ENCODE measurements around the gene HSP90B1.

HSP90B1 gene

DNA sequence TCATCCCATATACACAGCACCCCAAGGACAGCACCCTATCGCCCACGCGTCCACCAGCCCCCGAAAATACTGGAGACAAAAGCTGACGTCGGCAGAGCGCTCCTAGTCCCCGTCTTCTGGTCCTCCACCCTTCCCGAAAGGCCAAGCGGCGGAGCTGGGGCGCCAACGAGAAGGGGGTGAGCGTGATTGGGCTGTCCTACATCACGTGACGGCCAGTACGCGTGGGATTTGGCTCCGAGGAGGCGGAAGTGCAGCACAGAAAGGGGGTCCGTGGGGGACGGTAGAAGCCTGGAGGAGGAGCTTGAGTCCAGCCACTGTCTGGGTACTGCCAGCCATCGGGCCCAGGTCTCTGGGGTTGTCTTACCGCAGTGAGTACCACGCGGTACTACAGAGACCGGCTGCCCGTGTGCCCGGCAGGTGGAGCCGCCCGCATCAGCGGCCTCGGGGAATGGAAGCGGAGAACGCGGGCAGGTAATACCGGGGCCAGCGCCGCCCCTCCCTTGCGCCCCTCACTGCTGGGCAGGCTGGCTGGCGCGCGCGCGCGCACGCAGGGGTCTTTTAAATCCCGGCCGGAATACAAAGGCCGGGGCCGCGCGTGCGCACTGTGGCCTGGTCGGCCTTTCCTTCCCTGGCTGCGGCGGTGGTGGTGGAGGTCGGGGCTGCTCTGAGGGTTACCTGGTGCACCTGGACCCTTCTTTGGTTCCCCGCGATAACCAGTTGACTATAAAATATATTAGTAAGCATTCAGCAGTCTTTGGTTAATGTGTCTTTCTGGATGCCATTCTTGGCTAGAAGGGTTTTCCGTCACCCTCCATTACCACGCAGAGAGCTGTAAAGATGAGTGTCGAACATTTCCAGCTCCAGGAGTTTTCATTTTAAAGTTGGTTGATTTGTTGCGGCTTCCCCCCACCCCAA lies 35.6 kb downstream of the HSP90B1 start, which contains the start of gene TDG (continued):
- TF ChIP-seq ZNF785 (tag by site-specific recombination; IDR thresholded peaks at IDR 0.05): 0 out of 2 replicates have a peak, but pooled peaks have one; percentile 32
- 0 out of 2 replicates have a peak, but pooled peaks have one; percentile 14 for TF ChIP-seq ZNF146 (tag by site-specific recombination; IDR thresholded peaks at IDR 0.05)
- no peak for TF ChIP-seq ZNF280D (tag by site-specific recombination; IDR thresholded peaks at IDR 0.05)

DNA sequence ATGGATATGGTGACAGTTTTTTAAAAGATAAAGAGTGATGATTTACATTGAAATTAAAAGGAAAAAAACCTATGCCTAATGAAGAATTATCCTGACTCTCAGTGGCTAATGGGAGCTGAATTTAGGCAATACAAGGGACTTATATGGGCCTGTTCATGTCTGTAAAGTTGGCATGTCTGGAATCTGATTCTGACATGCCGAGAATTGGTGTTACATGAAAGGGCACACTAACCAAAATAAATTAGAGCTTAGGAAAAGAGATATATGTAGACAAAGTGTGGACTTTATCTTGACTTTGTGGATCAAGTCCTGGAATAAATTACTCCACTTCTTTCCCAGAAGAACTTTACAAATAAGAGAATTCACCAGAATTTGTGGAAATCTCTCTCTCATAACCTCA lies 36.5 kb downstream of the HSP90B1 start:
- TF ChIP-seq ZNF544 (tag by site-specific recombination; IDR thresholded peaks at IDR 0.05) (no peak), ZNF473 (tag by site-specific recombination; IDR thresholded peaks at IDR 0.05) (no peak), ZNF16 (tag by site-specific recombination; IDR thresholded peaks at IDR 0.05; ENCODE audit: low read depth) (no peak), ZNF626 (tag by site-specific recombination; IDR thresholded peaks at IDR 0.05) (no peak), ZBTB20 (tag by site-specific recombination; IDR thresholded peaks at IDR 0.05) (no peak), ZNF692 (tag by site-specific recombination; IDR thresholded peaks at IDR 0.05) (no peak), KLF9 (tag by site-specific recombination; IDR thresholded peaks at IDR 0.05; ENCODE audit: low read depth) (no peak), ZNF2 (tag by site-specific recombination; IDR thresholded peaks at IDR 0.05) (no peak), ZNF292 (tag by site-specific recombination; IDR thresholded peaks at IDR 0.05; ENCODE audit: borderline replicate concordance, low read depth) (no peak)
- TF ChIP-seq, protein P1, sequence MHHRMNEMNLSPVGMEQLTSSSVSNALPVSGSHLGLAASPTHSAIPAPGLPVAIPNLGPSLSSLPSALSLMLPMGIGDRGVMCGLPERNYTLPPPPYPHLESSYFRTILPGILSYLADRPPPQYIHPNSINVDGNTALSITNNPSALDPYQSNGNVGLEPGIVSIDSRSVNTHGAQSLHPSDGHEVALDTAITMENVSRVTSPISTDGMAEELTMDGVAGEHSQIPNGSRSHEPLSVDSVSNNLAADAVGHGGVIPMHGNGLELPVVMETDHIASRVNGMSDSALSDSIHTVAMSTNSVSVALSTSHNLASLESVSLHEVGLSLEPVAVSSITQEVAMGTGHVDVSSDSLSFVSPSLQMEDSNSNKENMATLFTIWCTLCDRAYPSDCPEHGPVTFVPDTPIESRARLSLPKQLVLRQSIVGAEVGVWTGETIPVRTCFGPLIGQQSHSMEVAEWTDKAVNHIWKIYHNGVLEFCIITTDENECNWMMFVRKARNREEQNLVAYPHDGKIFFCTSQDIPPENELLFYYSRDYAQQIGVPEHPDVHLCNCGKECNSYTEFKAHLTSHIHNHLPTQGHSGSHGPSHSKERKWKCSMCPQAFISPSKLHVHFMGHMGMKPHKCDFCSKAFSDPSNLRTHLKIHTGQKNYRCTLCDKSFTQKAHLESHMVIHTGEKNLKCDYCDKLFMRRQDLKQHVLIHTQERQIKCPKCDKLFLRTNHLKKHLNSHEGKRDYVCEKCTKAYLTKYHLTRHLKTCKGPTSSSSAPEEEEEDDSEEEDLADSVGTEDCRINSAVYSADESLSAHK (tag by site-specific recombination; IDR thresholded peaks at IDR 0.05): no peak
- CTCF ChIA-PET: interaction anchor here (0.6 to 1.4 kb wide), 3 partner anchors 13 to 143 kb away, joined by 4 read pairs; no protein-coding TSS in a partner anchor
- Histone ChIP-seq H3K9me3 (ENCODE audit: control insufficient read depth, insufficient read depth, low read depth, low read length) (no peaks in the 10 kb centered on the region), H3K4me3 (ENCODE audit: low read depth, low read length) (peak overlapping the region; percentile 83), H3K36me3 (ENCODE audit: control insufficient read depth in 2 of 2, insufficient read depth in 1 of 2, low read length in 2 of 2) (peaks cover 5 to 37% of the 10 kb centered on the region in 2 experiments; a peak in 2 of 3 replicates), H3K4me1 (ENCODE audit: control insufficient read depth, insufficient read depth, low read length) (peaks cover 7% of the 10 kb centered on the region), H3K27ac (ENCODE audit: extremely low read depth, low read depth, low read length) (no peak overlapping the region)
- POLR2A ChIA-PET: interaction anchor here (0.6 to 4.1 kb wide), 12 partner anchors 10 to 171 kb away, joined by 3 to 80 read pairs (median 12); partner anchors contain the start of genes GLT8D2, HCFC2, HSP90B1 and NFYB

DNA sequence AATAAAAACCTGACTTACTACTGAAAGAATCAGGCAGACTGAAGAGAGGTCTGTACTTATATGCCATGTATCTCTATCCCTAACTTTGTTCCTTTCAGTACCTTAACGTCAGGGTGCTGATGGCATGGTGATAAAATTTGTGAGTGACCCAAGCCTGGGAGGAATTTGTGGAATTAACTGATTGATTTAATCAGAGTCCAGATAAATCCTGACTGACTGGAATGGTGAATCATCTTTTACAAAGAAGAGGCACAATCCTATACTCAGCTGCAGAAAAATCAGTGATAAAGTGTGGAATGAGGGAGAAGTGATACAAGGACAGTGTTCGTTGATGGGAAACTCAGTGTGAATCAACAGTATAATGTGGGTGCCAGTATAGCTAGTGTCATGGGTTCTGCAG lies 39.2 kb downstream of the HSP90B1 start:
- POLR2A ChIA-PET: interaction anchor here (0.6 to 0.8 kb wide), 2 partner anchors 12 to 13 kb away, joined by 3 read pairs; a partner anchor contains a TSS
- TF ChIP-seq GLIS2 (tag by site-specific recombination; IDR thresholded peaks at IDR 0.05) (no peak), WT1 (tag by site-specific recombination; IDR thresholded peaks at IDR 0.05) (no peak), ZNF426 (tag by site-specific recombination; IDR thresholded peaks at IDR 0.05) (no peak), ZNF560 (tag by site-specific recombination; IDR thresholded peaks at IDR 0.05; ENCODE audit: borderline replicate concordance) (no peak), ZSCAN16 (tag by site-specific recombination; IDR thresholded peaks at IDR 0.05) (no peak), BCL6B (tag by site-specific recombination; IDR thresholded peaks at IDR 0.05) (no peak), ZFP3 (tag by site-specific recombination; IDR thresholded peaks at IDR 0.05; ENCODE audit: low read depth) (no peak), ZNF24 (tag by site-specific recombination; IDR thresholded peaks at IDR 0.05) (no peak), HOXC10 (CRISPR knock-in tag; IDR thresholded peaks at IDR 0.05) (no peak), ZBTB8A (tag by site-specific recombination; IDR thresholded peaks at IDR 0.05) (no peak), SETDB1 (IDR thresholded peaks at IDR 0.05; ENCODE audit: insufficient read length, low read length) (no peak)

More for the DNA sequence above, 39.2 kb downstream of the HSP90B1 start:
- H3K9me3 ChIP-seq (ENCODE audit: control insufficient read depth, insufficient read depth, low read depth, low read length): no peaks in the 10 kb centered on the region
- H3K4me1 ChIP-seq (ENCODE audit: control insufficient read depth, insufficient read depth, low read length): peaks cover 6% of the 10 kb centered on the region
- CTCF ChIA-PET: interaction anchor here (1.5 kb wide), 1 partner anchor 140 kb away, joined by 3 read pairs; no protein-coding TSS in a partner anchor
- no peak overlapping the region for H3K4me3 ChIP-seq (ENCODE audit: low read depth, low read length)
- no peak overlapping the region for H3K27ac ChIP-seq (ENCODE audit: extremely low read depth, low read depth, low read length)
- peaks cover 5 to 44% of the 10 kb centered on the region in 2 experiments; a peak in 2 of 3 replicates for H3K36me3 ChIP-seq (ENCODE audit: control insufficient read depth in 2 of 2, insufficient read depth in 1 of 2, low read length in 2 of 2)
